Keratinocyte (primary cell): ENCODE results near the gene ZCCHC24. TPM values are rescaled to one million over a fixed set of nuclear protein-coding genes. Genes with fewer than 3 reads are reported as not detected.

Experiments used
- DNase-seq: peaks from one replicate; pipeline ENCODE4 v3.0.0-alpha.2; 2011; ENCODE audit warnings: low read depth, missing footprints, low spot score
- FAIRE-seq: peaks from 2 replicates; lab custom pipeline; 2011; peaks lifted over from hg19 to GRCh38; lab: Jason Lieb, UNC
- H2AFZ ChIP-seq: 2 replicates; pipeline ENCODE4 v1.6.0; 2012; ENCODE audit warnings: low read length, control low read depth, inconsistent platforms; ENCODE audit not compliant: control insufficient read depth
- H3K27ac ChIP-seq: 2 replicates; pipeline ENCODE4 v1.5.1; 2011; ENCODE audit warnings: low read length; ENCODE audit not compliant: control insufficient read depth, insufficient read depth
- H3K27me3 ChIP-seq: 3 replicates; pipeline ENCODE4 v1.6.0; 2011; ENCODE audit warnings: low read length; ENCODE audit not compliant: control insufficient read depth, insufficient read depth; ENCODE audit errors: extremely low read depth
- H3K36me3 ChIP-seq, 2 experiments: 2 replicates in 1 of 2; 3 replicates in 1 of 2; pipeline ENCODE4 v1.5.1; 2011; ENCODE audit warnings: low read length in 2 of 2, mild to moderate bottlenecking in 1 of 2; ENCODE audit not compliant: control insufficient read depth in 2 of 2, insufficient read depth in 2 of 2; ENCODE audit errors: extremely low read depth in 1 of 2
- H3K4me1 ChIP-seq: 3 replicates; pipeline ENCODE4 v1.5.1; 2011; ENCODE audit warnings: low read length; ENCODE audit not compliant: control insufficient read depth, insufficient read depth; ENCODE audit errors: extremely low read depth
- H3K4me2 ChIP-seq: 3 replicates; pipeline ENCODE4 v1.6.0; 2011; ENCODE audit warnings: low read depth, low read length; ENCODE audit not compliant: control insufficient read depth, insufficient read depth; ENCODE audit errors: extremely low read depth
- H3K4me3 ChIP-seq, 3 experiments: fragments of 200-600 bp in 1 of 3; sonication (generic) in 1 of 3; 2 replicates in 2 of 3; 3 replicates in 1 of 3; pipeline ENCODE4 v1.5.1; 2011 to 2016; ENCODE audit warnings: low read length in 3 of 3, mild to moderate bottlenecking in 3 of 3, control low read depth in 2 of 3, inconsistent platforms in 1 of 3, low read depth in 1 of 3, mixed read lengths in 1 of 3, mixed run types in 1 of 3, moderate library complexity in 1 of 3; ENCODE audit not compliant: control insufficient read depth in 2 of 3, insufficient read depth in 2 of 3; ENCODE audit errors: extremely low read depth in 1 of 3
- H3K79me2 ChIP-seq: 2 replicates; pipeline ENCODE4 v1.6.0; 2012; ENCODE audit warnings: low read length; ENCODE audit not compliant: control insufficient read depth, insufficient read depth
- H3K9ac ChIP-seq: 3 replicates; pipeline ENCODE4 v1.6.0; 2011; ENCODE audit warnings: low read length; ENCODE audit not compliant: control insufficient read depth, insufficient read depth; ENCODE audit errors: extremely low read depth
- H3K9me1 ChIP-seq: 3 replicates; pipeline ENCODE4 v1.6.0; 2011; ENCODE audit warnings: low read length; ENCODE audit not compliant: control insufficient read depth, insufficient read depth; ENCODE audit errors: extremely low read depth
- H3K9me3 ChIP-seq: 2 replicates; pipeline ENCODE4 v1.5.1; 2012; ENCODE audit warnings: low read depth, low read length; ENCODE audit not compliant: control insufficient read depth
- H4K20me1 ChIP-seq: 3 replicates; pipeline ENCODE4 v1.6.0; 2011; ENCODE audit warnings: low read length; ENCODE audit not compliant: control insufficient read depth, insufficient read depth; ENCODE audit errors: extremely low read depth
- CTCF ChIP-seq, 3 experiments: IDR thresholded peaks in 1 of 3; conservative IDR thresholded peaks in 1 of 3; optimal IDR thresholded peaks in 1 of 3; 2 replicates in 2 of 3; 3 replicates in 1 of 3; pipeline versions ENCODE3 to v1.5.1; 2011; ENCODE audit warnings: low read length in 3 of 3, mild to moderate bottlenecking in 3 of 3, moderate library complexity in 2 of 3, control low read depth in 1 of 3, inconsistent platforms in 1 of 3; ENCODE audit not compliant: insufficient read depth in 2 of 3; ENCODE audit errors: extremely low read depth in 1 of 3
- EZH2 ChIP-seq: IDR thresholded peaks from one replicate; pipeline ENCODE4 v1.6.1; 2012; ENCODE audit warnings: inconsistent platforms, mild to moderate bottlenecking, low read length, moderate library complexity
- dilution Hi-C: fragments of 300-500 bp; cut with MboI; formaldehyde crosslinking; loops from one replicate; pipeline ENCODE4 v1.7.0; 2020; ENCODE audit warnings: low sequenced_read_pairs; ENCODE audit not compliant: extremely low pct_ligation_motif_present
- polyA plus RNA-seq, 5 experiments: library from polyadenylated mRNA; depleted of rRNA in 3 of 5; stranded (reverse) in 3 of 5; stranded (forward) in 1 of 5; unstranded in 1 of 5; fragments of >200 nt; gene quantifications; 1 replicate in 1 of 5; 2 replicates in 3 of 5; 3 replicates in 1 of 5; pipeline versions ENCODE4 v1.2.1 to v1.2.3, GENCODE V29; 2011 to 2012; ENCODE audit warnings: missing spikeins in 2 of 5, low read depth in 1 of 5, low replicate concordance in 1 of 5

Gene ZCCHC24
- polyA plus RNA-seq, 1 donor (not counting 4 experiments of a cell fraction or from before 2014, with no cell fraction given): 0.96 TPM

- FAIRE-seq (no peak), DNase-seq (no peak)
- TF ChIP-seq EZH2 (no peak), CTCF (optimal IDR thresholded peaks at IDR 0.05 in 1 of 3, IDR thresholded peaks at IDR 0.05 in 1 of 3, conservative IDR thresholded peaks at IDR 0.05 in 1 of 3; ENCODE audit: extremely low read depth in 1 of 3, insufficient read depth in 2 of 3, low read length in 3 of 3) (no peak)
- Histone ChIP-seq H3K4me3 (no peak overlapping the region), H4K20me1 (no peaks in the 10 kb centered on the region), H3K79me2 (no peaks in the 10 kb centered on the region), H2AFZ (no peak overlapping the region), H3K27ac (no peak overlapping the region), H3K9ac (no peak overlapping the region), H3K36me3 (no peaks in the 10 kb centered on the region), H3K9me1 (no peaks in the 10 kb centered on the region), H3K4me2 (no peak overlapping the region), H3K9me3 (no peaks in the 10 kb centered on the region), H3K27me3 (no peaks in the 10 kb centered on the region), H3K4me1 (no peaks in the 10 kb centered on the region)
- dilution Hi-C loops: no loop called here
Measured at GRCh38 chr10:79387466-79387973, 57.9 kb downstream of the ZCCHC24 start.

- Histone ChIP-seq H3K9me1 (no peaks in the 10 kb centered on the region), H3K9ac (no peak overlapping the region), H4K20me1 (no peaks in the 10 kb centered on the region), H3K9me3 (no peaks in the 10 kb centered on the region), H3K36me3 (no peaks in the 10 kb centered on the region), H3K79me2 (no peaks in the 10 kb centered on the region), H3K4me2 (no peak overlapping the region), H3K4me3 (no peak overlapping the region), H3K27ac (no peak overlapping the region), H3K27me3 (no peaks in the 10 kb centered on the region), H2AFZ (no peak overlapping the region), H3K4me1 (no peaks in the 10 kb centered on the region)
- DNase-seq (no peak), FAIRE-seq (no peak)
- TF ChIP-seq EZH2: no peak
- no peak for TF ChIP-seq CTCF (optimal IDR thresholded peaks at IDR 0.05 in 1 of 3, IDR thresholded peaks at IDR 0.05 in 1 of 3, conservative IDR thresholded peaks at IDR 0.05 in 1 of 3; ENCODE audit: extremely low read depth in 1 of 3, insufficient read depth in 2 of 3, low read length in 3 of 3)
- dilution Hi-C loops: no loop called here
Measured at GRCh38 chr10:79386637-79387465, 58.6 kb downstream of the ZCCHC24 start.
